A549 (cell line): ENCODE measurements around the gene FCMR. TPM values are rescaled to one million over a fixed set of nuclear protein-coding genes. Genes with fewer than 3 reads are reported as not detected.

Experiments
- ATAC-seq, 2 experiments: fragments of 200-7000 bp in 1 of 2; fragments of >200 bp in 1 of 2; cut with Nextera tagmentation in 1 of 2; cut with Tn5 transposase in 1 of 2; 3 replicates each; pipeline versions ENCODE4 v1.8.0 to v1.9.1; 2018 to 2020; ENCODE audit warnings: mild to moderate bottlenecking in 1 of 2, moderate library complexity in 1 of 2
- CTCF ChIA-PET: fragments of 300-600 bp; sonication (Branson Sonifier 250); formaldehyde crosslinking; extraction: SDS; loops from one replicate; lab custom pipeline; 2021; ENCODE audit warnings: antibody characterized with exemption, inconsistent platforms; lab: Yijun Ruan, JAX
- POLR2A ChIA-PET: fragments of 350-600 bp; formaldehyde crosslinking; extraction: SDS; loops from one replicate; lab custom pipeline; 2021; ENCODE audit warnings: antibody characterized with exemption, inconsistent platforms; lab: Yijun Ruan, JAX
- DNase-seq, 2 experiments: peaks; one replicate each; pipeline versions ENCODE4 v3.0.0 to v3.0.0-alpha.2; 2011 to 2016; ENCODE audit warnings: low read depth in 1 of 2, low spot score in 1 of 2
- FAIRE-seq: peaks from 2 replicates; lab custom pipeline; 2011; peaks lifted over from hg19 to GRCh38; lab: Jason Lieb, UNC
- H3K27ac ChIP-seq, 2 experiments: fragments of >200 bp; sonication (Bioruptor Twin); formaldehyde crosslinking; 3 replicates each; pipeline ENCODE4 v1.5.1; 2016 to 2017
- H3K4me1 ChIP-seq: fragments of >200 bp; sonication (Bioruptor Twin); formaldehyde crosslinking; 3 replicates; pipeline ENCODE4 v1.6.1; 2016
- H3K4me2 ChIP-seq: fragments of >200 bp; sonication (Bioruptor Twin); formaldehyde crosslinking; 3 replicates; pipeline ENCODE4 v1.6.1; 2016
- H3K4me3 ChIP-seq: fragments of >200 bp; sonication (Bioruptor Twin); formaldehyde crosslinking; 3 replicates; pipeline ENCODE4 v1.5.1; 2016
- H3K9me3 ChIP-seq: fragments of >200 bp; sonication (Bioruptor Twin); formaldehyde crosslinking; 3 replicates; pipeline ENCODE4 v1.6.1; 2016
- CHD2 ChIP-seq: fragments of 150-350 bp; IDR thresholded peaks from 2 replicates; pipeline ENCODE4 v1.6.1; 2014; ENCODE audit warnings: low read length; ENCODE audit not compliant: partially characterized antibody
- CHD4 ChIP-seq: fragments of 200-600 bp; sonication (generic); IDR thresholded peaks from 2 replicates; pipeline ENCODE4 v1.6.1; 2016; ENCODE audit warnings: antibody characterized with exemption, mild to moderate bottlenecking, borderline replicate concordance
- EHMT2 ChIP-seq: fragments of 200-600 bp; sonication (generic); IDR thresholded peaks from 2 replicates; pipeline ENCODE4 v1.6.1; 2016; ENCODE audit warnings: antibody characterized with exemption, low read depth, mild to moderate bottlenecking, moderate library complexity
- ELK1 ChIP-seq: fragments of 150-350 bp; IDR thresholded peaks from 2 replicates; pipeline ENCODE4 v1.6.1; 2014; ENCODE audit warnings: low read depth, mild to moderate bottlenecking, low read length
- FOSB ChIP-seq: fragments of 250-450 bp; sonication (Bioruptor Pico); IDR thresholded peaks from 2 replicates; pipeline ENCODE4 v1.5.0; 2020; ENCODE audit warnings: mild to moderate bottlenecking, moderate library complexity
- FOSL2 ChIP-seq, 2 experiments: fragments of 450-650 bp in 1 of 2; fragments of >200 bp in 1 of 2; sonication (Bioruptor Twin) in 1 of 2; formaldehyde crosslinking; IDR thresholded peaks; 2 replicates each; pipeline versions ENCODE4 v1.5.0 to v1.6.1; 2016 to 2020; ENCODE audit warnings: mild to moderate bottlenecking in 1 of 2, moderate library complexity in 1 of 2
- FOXS1 ChIP-seq: fragments of 250-450 bp; sonication (Bioruptor Pico); IDR thresholded peaks from 2 replicates; pipeline ENCODE4 v1.5.0; 2020; ENCODE audit warnings: mild to moderate bottlenecking, moderate library complexity
- GATA3 ChIP-seq: IDR thresholded peaks from 2 replicates; pipeline ENCODE4 v1.6.1; 2012; ENCODE audit warnings: borderline replicate concordance
- HES2 ChIP-seq: fragments of >200 bp; sonication (Bioruptor Twin); formaldehyde crosslinking; IDR thresholded peaks from 2 replicates; pipeline ENCODE4 v1.6.1; 2016
- HMGXB4 ChIP-seq: fragments of 250-450 bp; sonication (Bioruptor Pico); IDR thresholded peaks from 2 replicates; pipeline ENCODE4 v1.5.0; 2021; ENCODE audit warnings: mild to moderate bottlenecking, moderate library complexity, borderline replicate concordance
- JUNB ChIP-seq: fragments of >200 bp; sonication (Bioruptor Twin); formaldehyde crosslinking; IDR thresholded peaks from 2 replicates; pipeline ENCODE4 v1.6.1; 2016
- KDM5A ChIP-seq: fragments of 200-600 bp; sonication (generic); IDR thresholded peaks from 2 replicates; pipeline ENCODE4 v1.6.1; 2016; ENCODE audit warnings: antibody characterized with exemption, mild to moderate bottlenecking
- MAZ ChIP-seq: fragments of 150-350 bp; IDR thresholded peaks from 2 replicates; pipeline ENCODE4 v1.6.1; 2014; ENCODE audit warnings: antibody characterized with exemption, low read depth, low read length, borderline replicate concordance
- NFE2L2 ChIP-seq: fragments of 150-350 bp; conservative IDR thresholded peaks from 2 replicates; pipeline ENCODE4 v1.6.1; 2014; ENCODE audit warnings: low read length
- PBX3 ChIP-seq: IDR thresholded peaks from 2 replicates; pipeline ENCODE4 v1.6.1; 2012
- POLR2A ChIP-seq: IDR thresholded peaks from 2 replicates; pipeline ENCODE4 v1.6.1; 2012; ENCODE audit warnings: mild to moderate bottlenecking, low read length
- POLR2AphosphoS2 ChIP-seq: conservative IDR thresholded peaks from 2 replicates; pipeline ENCODE4 v1.6.1; 2012; ENCODE audit warnings: low read length, improper control_type of control experiment, inconsistent platforms
- RARB ChIP-seq: fragments of 250-450 bp; sonication (Bioruptor Pico); IDR thresholded peaks from 2 replicates; pipeline ENCODE4 v1.8.0; 2021; ENCODE audit warnings: mild to moderate bottlenecking, moderate library complexity
- SMC3 ChIP-seq: fragments of >200 bp; sonication (Bioruptor Twin); formaldehyde crosslinking; IDR thresholded peaks from 3 replicates; pipeline ENCODE4 v1.6.1; 2018; ENCODE audit warnings: inconsistent platforms
- TP53 ChIP-seq: fragments of 250-450 bp; sonication (Bioruptor Pico); IDR thresholded peaks from 2 replicates; pipeline ENCODE4 v1.5.0; 2021; ENCODE audit warnings: mild to moderate bottlenecking, moderate library complexity
- ZFP36 ChIP-seq: fragments of 450-650 bp; IDR thresholded peaks from 2 replicates; pipeline ENCODE4 v1.6.1; 2014; ENCODE audit warnings: borderline replicate concordance; ENCODE audit not compliant: partially characterized antibody
- WGBS: methylation state at CpG from one replicate; pipeline ENCODE4 v1.1.6; 2017; ENCODE audit errors: missing lambda C conversion rate; 5-methylcytosine and 5-hydroxymethylcytosine counted together
- polyA plus RNA-seq, 4 experiments: library from polyadenylated mRNA; depleted of rRNA in 3 of 4; stranded (reverse); fragments of >200 nt; fragmentation: RNase III in 1 of 4; extraction: RNeasy Plus Mini Kit Qiagen cat#74134 plus additional on column Dnase treatment in 1 of 4; gene quantifications; 2 replicates in 3 of 4; 3 replicates in 1 of 4; pipeline ENCODE4 v1.2.3, GENCODE V29; 2011 to 2017
- TF ChIP-seq, protein P1 (sequence below): fragments of 250-450 bp; sonication (Bioruptor Pico); IDR thresholded peaks from 2 replicates; pipeline ENCODE4 v1.5.0; 2020; ENCODE audit warnings: low read depth, mild to moderate bottlenecking, moderate library complexity
- TF ChIP-seq, protein P2 (sequence below): IDR thresholded peaks from 2 replicates; pipeline ENCODE4 v1.6.1; 2012

Gene FCMR
- polyA plus RNA-seq, 2 of the 4 experiments (the other 2 are of a cell fraction), result 0.19 to 0.93 TPM

DNA sequence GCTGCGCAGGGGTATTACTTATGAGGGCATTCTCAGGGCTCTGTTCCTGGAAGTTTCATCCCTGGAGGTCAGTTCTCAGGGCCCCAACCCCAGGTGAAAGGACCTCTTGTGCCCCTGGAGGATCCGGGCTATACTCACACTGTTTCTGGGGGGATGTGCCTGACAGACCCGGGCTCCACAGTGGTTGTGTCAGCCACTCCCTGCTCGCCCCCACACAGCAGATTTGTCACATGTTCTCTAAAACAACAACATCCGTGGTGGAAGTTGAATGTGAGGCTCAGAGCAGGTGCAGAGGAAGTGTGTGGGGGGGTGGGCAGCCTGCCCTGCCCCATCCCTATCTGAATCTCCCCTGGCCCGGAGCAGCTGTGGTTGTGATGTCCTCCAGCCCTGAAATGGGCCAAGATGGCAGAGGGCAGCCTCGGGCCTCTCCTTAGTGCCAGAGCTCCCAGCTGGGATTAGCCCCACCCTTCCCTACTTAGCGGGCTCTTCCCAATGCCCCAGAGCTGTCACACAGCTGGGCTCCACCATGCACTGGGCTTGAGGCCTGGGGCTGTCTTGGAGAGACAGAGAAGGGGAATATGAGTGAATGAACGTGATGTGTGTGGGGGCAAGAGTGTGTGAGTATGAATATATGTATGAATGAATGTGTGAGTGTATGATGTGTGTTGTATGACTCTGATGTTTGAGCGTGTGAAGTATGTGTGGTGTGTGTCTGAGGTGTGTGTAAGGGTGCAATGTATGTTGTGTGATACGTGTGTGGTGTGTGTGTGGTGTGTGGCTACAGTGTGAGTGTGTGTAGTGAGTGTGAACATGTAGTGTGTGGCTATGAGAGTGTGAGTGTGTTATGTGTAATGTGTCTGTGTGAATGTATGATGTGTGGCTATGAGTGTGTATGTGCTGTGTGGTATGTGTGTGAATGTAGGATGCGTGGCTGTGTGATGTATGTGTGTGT is 1.5 kb upstream of the FCMR start:
- CTCF ChIA-PET, result interaction anchor here (1.4 to 3.0 kb wide), 2 partner anchors 11 to 23 kb away, joined by 3 to 27 read pairs; no protein-coding TSS in a partner anchor
- Histone ChIP-seq H3K9me3 (no peaks in the 10 kb centered on the region), H3K4me2 (no peak overlapping the region), H3K4me3 (no peak overlapping the region), H3K4me1 (peaks cover 10% of the 10 kb centered on the region)
- DNase-seq (no peak), ATAC-seq (no peak), FAIRE-seq (no peak)
- POLR2A ChIA-PET, result no interaction called here
- 78% methylated on average over 12 of the region's 12 CpGs for WGBS
- TF ChIP-seq PBX3, result no peak
- TF ChIP-seq POLR2AphosphoS2, result no peak
- no peak for TF ChIP-seq KDM5A
- TF ChIP-seq EHMT2, result no peak
- TF ChIP-seq GATA3, result no peak
- no peak for TF ChIP-seq ZFP36
- TF ChIP-seq ELK1, result no peak
- no peak for TF ChIP-seq FOSB (CRISPR knock-in tag)
- TF ChIP-seq, protein P1, sequence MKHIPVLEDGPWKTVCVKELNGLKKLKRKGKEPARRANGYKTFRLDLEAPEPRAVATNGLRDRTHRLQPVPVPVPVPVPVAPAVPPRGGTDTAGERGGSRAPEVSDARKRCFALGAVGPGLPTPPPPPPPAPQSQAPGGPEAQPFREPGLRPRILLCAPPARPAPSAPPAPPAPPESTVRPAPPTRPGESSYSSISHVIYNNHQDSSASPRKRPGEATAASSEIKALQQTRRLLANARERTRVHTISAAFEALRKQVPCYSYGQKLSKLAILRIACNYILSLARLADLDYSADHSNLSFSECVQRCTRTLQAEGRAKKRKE, result no peak
- no peak for TF ChIP-seq TP53 (CRISPR knock-in tag)
- no peak for TF ChIP-seq CHD2
- no peak for TF ChIP-seq HES2
- no peak for TF ChIP-seq CHD4
- TF ChIP-seq POLR2A, result no peak
- TF ChIP-seq JUNB, result no peak
- TF ChIP-seq HMGXB4 (CRISPR knock-in tag), result no peak
- no peak for TF ChIP-seq RARB
- TF ChIP-seq MAZ, result no peak
- TF ChIP-seq, all 56 proteins: peak for 0
- H3K27ac ChIP-seq, result no peak overlapping the region

DNA sequence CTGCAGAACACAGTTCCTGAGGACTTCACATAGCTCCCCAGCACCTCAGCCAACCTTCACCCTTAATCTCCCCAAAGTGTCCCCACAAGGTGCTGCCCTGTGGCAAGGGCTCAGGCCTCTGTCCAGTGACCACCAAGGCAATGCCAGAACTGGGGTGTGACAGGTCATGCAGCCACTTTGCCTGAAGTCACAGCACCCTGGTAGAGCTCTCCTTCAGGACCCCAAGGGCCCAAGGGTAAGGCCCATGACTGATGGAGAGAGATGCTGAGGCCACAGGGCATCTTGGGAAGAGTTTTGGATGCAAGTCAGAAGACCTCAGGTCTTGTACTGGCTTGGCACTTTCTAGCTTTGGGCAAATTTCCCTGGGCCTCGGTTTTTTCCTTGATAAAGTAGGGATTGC is 783 bp upstream of the FCMR start:
- Histone ChIP-seq H3K4me2 (no peak overlapping the region), H3K9me3 (no peaks in the 10 kb centered on the region), H3K4me1 (peaks cover 9% of the 10 kb centered on the region), H3K27ac (no peak overlapping the region), H3K4me3 (no peak overlapping the region)
- TF ChIP-seq FOSB (CRISPR knock-in tag) (no peak), RARB (no peak), FOXS1 (no peak), CHD2 (no peak), FOSL2 (IDR thresholded peaks at IDR 0.05) (no peak), FOSL2 (CRISPR knock-in tag; IDR thresholded peaks at IDR 0.05) (no peak), NFE2L2 (no peak), SMC3 (no peak), MAZ (no peak)
- TF ChIP-seq, protein P2, sequence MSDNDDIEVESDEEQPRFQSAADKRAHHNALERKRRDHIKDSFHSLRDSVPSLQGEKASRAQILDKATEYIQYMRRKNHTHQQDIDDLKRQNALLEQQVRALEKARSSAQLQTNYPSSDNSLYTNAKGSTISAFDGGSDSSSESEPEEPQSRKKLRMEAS, result no peak
- ChIA-PET CTCF (interaction anchor here (0.6 to 3.0 kb wide), 6 partner anchors 10 to 89 kb away, joined by 3 to 27 read pairs (median 3); no protein-coding TSS in a partner anchor), POLR2A (no interaction called here)
- FAIRE-seq, result no peak
- no peak for ATAC-seq
- no peak for DNase-seq
- WGBS, result 17% methylated on average over 1 of the region's 1 CpG
